HG02938 (cell line): ENCODE measurements around the gene SLC26A1.
"Not testable (repeated sequence)": the region's sequence is repeated elsewhere in the genome, so short reads cannot be mapped to it uniquely, and the experiment has no call there.

ENCODE experiments used
- ATAC-seq: cut with Tn5 transposase; IDR thresholded peaks from one replicate; pipeline ENCODE4 v1.9.1; 2021; ENCODE audit warnings: mild to moderate bottlenecking, moderate library complexity; ENCODE audit not compliant: unreplicated experiment

The SLC26A1 gene

GRCh38 chr4:955931-956381 is 37.2 kb downstream of the SLC26A1 start:
- no peak for ATAC-seq

GRCh38 chr4:955161-955921 is 37.9 kb downstream of the SLC26A1 start:
- no peak for ATAC-seq

GRCh38 chr4:954211-955020 is 38.8 kb downstream of the SLC26A1 start:
- no peak for ATAC-seq

GRCh38 chr4:953574-953915 is 39.7 kb downstream of the SLC26A1 start:
- no peak for ATAC-seq

- ATAC-seq = no peak
Observed at GRCh38 chr4:952881-953573, 40.2 kb downstream of the SLC26A1 start.

GRCh38 chr4:951594-952468 is 41.4 kb downstream of the SLC26A1 start:
- ATAC-seq = no peak

- ATAC-seq = no peak
Observed at GRCh38 chr4:951186-951585, 42.0 kb downstream of the SLC26A1 start.

- ATAC-seq = no peak
Observed at GRCh38 chr4:950136-951020, 42.8 kb downstream of the SLC26A1 start.

- ATAC-seq = no peak
Observed at GRCh38 chr4:949656-950055, 43.5 kb downstream of the SLC26A1 start.

- no peak for ATAC-seq
Observed at GRCh38 chr4:948936-949300, 44.3 kb downstream of the SLC26A1 start.

- no peak for ATAC-seq
Observed at GRCh38 chr4:948101-948935, 44.9 kb downstream of the SLC26A1 start.

- ATAC-seq = no peak
Observed at GRCh38 chr4:947491-947971, 45.7 kb downstream of the SLC26A1 start.

GRCh38 chr4:946517-947471 is 46.4 kb downstream of the SLC26A1 start:
- ATAC-seq = no peak

GRCh38 chr4:946103-946450 is 47.1 kb downstream of the SLC26A1 start:
- no peak for ATAC-seq

- no peak for ATAC-seq
Observed at GRCh38 chr4:945274-946102, 47.7 kb downstream of the SLC26A1 start.

GRCh38 chr4:939508-939907 is 53.7 kb downstream of the SLC26A1 start:
- not testable (repeated sequence) for ATAC-seq
